Measurements from ENCODE around the gene SORCS2.

SORCS2 gene

GRCh38 chr4:7355795-7356194 lies 163.5 kb downstream of the SORCS2 start:
- no peaks in the 10 kb centered on the region for H3K9me3 Mint-ChIP-seq
- no peak for ATAC-seq
- peaks cover 2% of the 10 kb centered on the region for H3K4me1 Mint-ChIP-seq
- H3K4me3 Mint-ChIP-seq = no peak overlapping the region
- no peak overlapping the region for H3K27ac Mint-ChIP-seq
- no peaks in the 10 kb centered on the region for H3K36me3 Mint-ChIP-seq
- no peak for DNase-seq (ENCODE audit: low spot score in 2 of 2)

GRCh38 chr4:7356667-7357310 lies 164.5 kb downstream of the SORCS2 start:
- Mint-ChIP-seq H3K4me1 (peaks cover 5% of the 10 kb centered on the region), H3K27ac (no peak overlapping the region), H3K4me3 (no peak overlapping the region), H3K9me3 (no peaks in the 10 kb centered on the region), H3K36me3 (no peaks in the 10 kb centered on the region)
- no peak for DNase-seq (ENCODE audit: low spot score in 2 of 2)
- no peak for ATAC-seq

GRCh38 chr4:7357323-7357722 lies 165.0 kb downstream of the SORCS2 start:
- H3K9me3 Mint-ChIP-seq = no peaks in the 10 kb centered on the region
- H3K4me3 Mint-ChIP-seq = no peak overlapping the region
- peaks cover 5% of the 10 kb centered on the region for H3K4me1 Mint-ChIP-seq

GRCh38 chr4:7358100-7358735 lies 165.9 kb downstream of the SORCS2 start:
- H3K9me3 Mint-ChIP-seq = no peaks in the 10 kb centered on the region
- peaks cover 5% of the 10 kb centered on the region for H3K4me1 Mint-ChIP-seq
- H3K36me3 Mint-ChIP-seq = no peaks in the 10 kb centered on the region
- DNase-seq (ENCODE audit: low spot score in 2 of 2) (no peak), ATAC-seq (no peak)
- H3K4me3 Mint-ChIP-seq = no peak overlapping the region
- no peak overlapping the region for H3K27ac Mint-ChIP-seq

More at GRCh38 chr4:7357323-7357722, 165.0 kb downstream of the SORCS2 start:
- Mint-ChIP-seq H3K36me3 (no peaks in the 10 kb centered on the region), H3K27ac (no peak overlapping the region)
- DNase-seq (ENCODE audit: low spot score in 2 of 2) (no peak), ATAC-seq (no peak)

GRCh38 chr4:7359400-7360062 lies 167.2 kb downstream of the SORCS2 start:
- no peak overlapping the region for H3K4me3 Mint-ChIP-seq
- H3K36me3 Mint-ChIP-seq = no peaks in the 10 kb centered on the region
- H3K27ac Mint-ChIP-seq = no peak overlapping the region
- peaks cover 5% of the 10 kb centered on the region for H3K4me1 Mint-ChIP-seq
- DNase-seq (ENCODE audit: low spot score in 2 of 2) = no peak
- H3K9me3 Mint-ChIP-seq = peaks cover 3% of the 10 kb centered on the region
- no peak for ATAC-seq

- H3K4me1 Mint-ChIP-seq = peaks cover 5% of the 10 kb centered on the region
- no peak overlapping the region for H3K4me3 Mint-ChIP-seq
- no peak overlapping the region for H3K27ac Mint-ChIP-seq
- DNase-seq (ENCODE audit: low spot score in 2 of 2) (no peak), ATAC-seq (no peak)
- H3K36me3 Mint-ChIP-seq = no peaks in the 10 kb centered on the region
- H3K9me3 Mint-ChIP-seq = peaks cover 3% of the 10 kb centered on the region
Observed at GRCh38 chr4:7360806-7361205, 168.5 kb downstream of the SORCS2 start.

GRCh38 chr4:7361280-7361895 lies 169.1 kb downstream of the SORCS2 start:
- no peak for ATAC-seq
- peaks cover 7% of the 10 kb centered on the region for H3K4me1 Mint-ChIP-seq
- DNase-seq (ENCODE audit: low spot score in 2 of 2) = no peak
- H3K36me3 Mint-ChIP-seq = no peaks in the 10 kb centered on the region
- no peak overlapping the region for H3K27ac Mint-ChIP-seq
- H3K4me3 Mint-ChIP-seq = no peak overlapping the region
- H3K9me3 Mint-ChIP-seq = peaks cover 3% of the 10 kb centered on the region

- no peak overlapping the region for H3K4me3 Mint-ChIP-seq
- ATAC-seq (no peak), DNase-seq (ENCODE audit: low spot score in 2 of 2) (no peak)
- H3K27ac Mint-ChIP-seq = no peak overlapping the region
- peaks cover 3% of the 10 kb centered on the region for H3K9me3 Mint-ChIP-seq
- H3K4me1 Mint-ChIP-seq = peaks cover 12% of the 10 kb centered on the region
- no peaks in the 10 kb centered on the region for H3K36me3 Mint-ChIP-seq
Observed at GRCh38 chr4:7362341-7362740, 170.0 kb downstream of the SORCS2 start.

GRCh38 chr4:7362862-7363430 lies 170.6 kb downstream of the SORCS2 start:
- DNase-seq (ENCODE audit: low spot score in 2 of 2) = no peak
- Mint-ChIP-seq H3K9me3 (peaks cover 3% of the 10 kb centered on the region), H3K27ac (no peak overlapping the region), H3K36me3 (no peaks in the 10 kb centered on the region), H3K4me3 (no peak overlapping the region), H3K4me1 (peaks cover 12% of the 10 kb centered on the region)
- ATAC-seq = no peak

GRCh38 chr4:7364979-7365378 lies 172.6 kb downstream of the SORCS2 start:
- H3K4me3 Mint-ChIP-seq = no peak overlapping the region
- H3K4me1 Mint-ChIP-seq = peaks cover 12% of the 10 kb centered on the region
- no peak for DNase-seq (ENCODE audit: low spot score in 2 of 2)
- H3K36me3 Mint-ChIP-seq = no peaks in the 10 kb centered on the region
- no peak overlapping the region for H3K27ac Mint-ChIP-seq
- no peak for ATAC-seq
- peaks cover 3% of the 10 kb centered on the region for H3K9me3 Mint-ChIP-seq

- H3K27ac Mint-ChIP-seq = no peak overlapping the region
- ATAC-seq = no peak
- H3K9me3 Mint-ChIP-seq = peaks cover 3% of the 10 kb centered on the region
- H3K4me1 Mint-ChIP-seq = peaks cover 12% of the 10 kb centered on the region
- DNase-seq (ENCODE audit: low spot score in 2 of 2) = no peak
- H3K36me3 Mint-ChIP-seq = no peaks in the 10 kb centered on the region
- no peak overlapping the region for H3K4me3 Mint-ChIP-seq
Observed at GRCh38 chr4:7365462-7366179, 173.3 kb downstream of the SORCS2 start.

GRCh38 chr4:7366180-7366945 lies 174.0 kb downstream of the SORCS2 start:
- H3K36me3 Mint-ChIP-seq = no peaks in the 10 kb centered on the region
- H3K27ac Mint-ChIP-seq = no peak overlapping the region
- peaks cover 7% of the 10 kb centered on the region for H3K4me1 Mint-ChIP-seq
- H3K4me3 Mint-ChIP-seq = no peak overlapping the region
- H3K9me3 Mint-ChIP-seq = peaks cover 3% of the 10 kb centered on the region
- ATAC-seq = no peak
- no peak for DNase-seq (ENCODE audit: low spot score in 2 of 2)

- DNase-seq (ENCODE audit: low spot score in 2 of 2) = no peak
- no peak overlapping the region for H3K4me3 Mint-ChIP-seq
- H3K9me3 Mint-ChIP-seq = peaks cover 3% of the 10 kb centered on the region
- no peaks in the 10 kb centered on the region for H3K36me3 Mint-ChIP-seq
- no peak for ATAC-seq
- peaks cover 7% of the 10 kb centered on the region for H3K4me1 Mint-ChIP-seq
- no peak overlapping the region for H3K27ac Mint-ChIP-seq
Observed at GRCh38 chr4:7366954-7367353, 174.6 kb downstream of the SORCS2 start.

- no peak for DNase-seq (ENCODE audit: low spot score in 2 of 2)
- Mint-ChIP-seq H3K4me3 (no peak overlapping the region), H3K36me3 (no peaks in the 10 kb centered on the region), H3K27ac (no peak overlapping the region), H3K4me1 (peaks cover 7% of the 10 kb centered on the region), H3K9me3 (peaks cover 3% of the 10 kb centered on the region)
- no peak for ATAC-seq
Observed at GRCh38 chr4:7367406-7367805, 175.1 kb downstream of the SORCS2 start.
